Colonic mucosa (tissue), 4 donors: Measurements from ENCODE around the gene SULT4A1. TPM values are rescaled to one million over a fixed set of nuclear protein-coding genes. Genes with fewer than 3 reads are reported as not detected.

Experiments used
- DNase-seq: peaks from one replicate; pipeline ENCODE4 v3.0.0-alpha.2; 2020
- H3K27ac ChIP-seq: fragments of 200-600 bp; one replicate; pipeline ENCODE4 v1.8.0; 2021
- H3K27me3 ChIP-seq: fragments of 200-600 bp; one replicate; pipeline ENCODE4 v1.8.0; 2021
- H3K36me3 ChIP-seq: fragments of 200-600 bp; one replicate; pipeline ENCODE4 v1.8.0; 2021
- H3K4me1 ChIP-seq: fragments of 200-600 bp; one replicate; pipeline ENCODE4 v1.8.0; 2021; ENCODE audit warnings: mild to moderate bottlenecking
- H3K4me3 ChIP-seq: fragments of 200-600 bp; one replicate; pipeline ENCODE4 v1.8.0; 2021
- H3K9ac ChIP-seq, 2 donors: one replicate each; pipeline ENCODE4 v1.7.0; 2013; ENCODE audit warnings: control low read depth in 2 of 2, low read depth in 2 of 2, low read length in 2 of 2
- H3K9me3 ChIP-seq: fragments of 200-600 bp; one replicate; pipeline ENCODE4 v1.8.0; 2021
- intact Hi-C: fragments of 100-400 bp; cut with DNase I; formaldehyde crosslinking; loops from one replicate; pipeline ENCODE4 v1.14.1; 2022
- total RNA-seq, 2 donors: library from RNA; stranded (reverse); fragmentation: NEBNext Ultra II Directional in 1 of 2; extraction: Animal tissue kit (Norgen Biotek cat#: 25700) in 1 of 2; gene quantifications; one replicate each; pipeline ENCODE4 v1.2.1, GENCODE V29; 2021
- TF ChIP-seq, protein P1 (sequence below): fragments of 200-600 bp; IDR thresholded peaks from one replicate; pipeline ENCODE4 v1.8.0; 2022; ENCODE audit warnings: antibody characterized with exemption, mild to moderate bottlenecking
- donor health status: healthy.
- donor health status: DM: no; HTN: no; CAD: no.
- donor health status: DM: no; HTN: no; CAD: no.

The SULT4A1 gene
- total RNA-seq, 2 donors from 2014 or later: 0.10 to 0.82 TPM

DNA sequence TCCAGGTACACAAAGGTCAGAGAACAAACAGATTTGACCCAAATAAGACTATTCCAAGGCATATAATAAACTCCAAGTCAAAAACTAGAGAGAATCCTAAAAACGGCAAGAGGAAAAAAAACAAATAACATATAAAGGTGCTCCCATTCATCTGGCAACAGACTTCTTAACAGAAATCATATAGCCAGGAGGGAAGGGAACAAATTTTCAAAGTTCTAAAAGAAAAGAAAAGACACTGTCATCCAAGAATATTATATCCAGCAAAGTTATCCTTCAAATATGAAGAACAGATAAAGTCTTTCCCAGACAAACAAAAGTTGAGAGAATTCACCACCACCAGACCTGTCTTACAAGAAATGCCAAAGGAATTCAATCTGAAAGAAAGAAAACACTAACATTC, 61.3 kb downstream of the SULT4A1 start:
- Histone ChIP-seq H3K27me3 (no peaks in the 10 kb centered on the region), H3K27ac (no peak overlapping the region), H3K36me3 (no peaks in the 10 kb centered on the region), H3K9me3 (no peaks in the 10 kb centered on the region), H3K9ac (no peak overlapping the region), H3K4me1 (no peaks in the 10 kb centered on the region), H3K4me3 (no peak overlapping the region)
- intact Hi-C loops: no loop called here
- TF ChIP-seq, protein P1, sequence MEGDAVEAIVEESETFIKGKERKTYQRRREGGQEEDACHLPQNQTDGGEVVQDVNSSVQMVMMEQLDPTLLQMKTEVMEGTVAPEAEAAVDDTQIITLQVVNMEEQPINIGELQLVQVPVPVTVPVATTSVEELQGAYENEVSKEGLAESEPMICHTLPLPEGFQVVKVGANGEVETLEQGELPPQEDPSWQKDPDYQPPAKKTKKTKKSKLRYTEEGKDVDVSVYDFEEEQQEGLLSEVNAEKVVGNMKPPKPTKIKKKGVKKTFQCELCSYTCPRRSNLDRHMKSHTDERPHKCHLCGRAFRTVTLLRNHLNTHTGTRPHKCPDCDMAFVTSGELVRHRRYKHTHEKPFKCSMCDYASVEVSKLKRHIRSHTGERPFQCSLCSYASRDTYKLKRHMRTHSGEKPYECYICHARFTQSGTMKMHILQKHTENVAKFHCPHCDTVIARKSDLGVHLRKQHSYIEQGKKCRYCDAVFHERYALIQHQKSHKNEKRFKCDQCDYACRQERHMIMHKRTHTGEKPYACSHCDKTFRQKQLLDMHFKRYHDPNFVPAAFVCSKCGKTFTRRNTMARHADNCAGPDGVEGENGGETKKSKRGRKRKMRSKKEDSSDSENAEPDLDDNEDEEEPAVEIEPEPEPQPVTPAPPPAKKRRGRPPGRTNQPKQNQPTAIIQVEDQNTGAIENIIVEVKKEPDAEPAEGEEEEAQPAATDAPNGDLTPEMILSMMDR: no peak
- DNase-seq: no peak

- DNase-seq: no peak
- H3K4me1 ChIP-seq: no peaks in the 10 kb centered on the region
- no peaks in the 10 kb centered on the region for H3K27me3 ChIP-seq
- TF ChIP-seq, protein P1: no peak
- no peaks in the 10 kb centered on the region for H3K9me3 ChIP-seq
- no peak overlapping the region for H3K4me3 ChIP-seq
- H3K9ac ChIP-seq: no peak overlapping the region
- H3K36me3 ChIP-seq: no peaks in the 10 kb centered on the region
- intact Hi-C loops: no loop called here
- H3K27ac ChIP-seq: no peak overlapping the region
Measured at GRCh38 chr22:43798492-43798891, 63.8 kb downstream of the SULT4A1 start.

GRCh38 chr22:43796567-43796966, 65.7 kb downstream of the SULT4A1 start:
- TF ChIP-seq, protein P1: peak; percentile 25
- no peak overlapping the region for H3K9ac ChIP-seq
- DNase-seq: no peak
- H3K4me3 ChIP-seq: no peak overlapping the region
- H3K36me3 ChIP-seq: no peaks in the 10 kb centered on the region
- H3K9me3 ChIP-seq: no peaks in the 10 kb centered on the region
- H3K27me3 ChIP-seq: no peaks in the 10 kb centered on the region
- H3K27ac ChIP-seq: no peak overlapping the region
- intact Hi-C loops: no loop called here
- H3K4me1 ChIP-seq: no peaks in the 10 kb centered on the region

GRCh38 chr22:43795320-43795719, 67.0 kb downstream of the SULT4A1 start:
- H3K9ac ChIP-seq: no peak overlapping the region
- no peak overlapping the region for H3K4me3 ChIP-seq
- H3K4me1 ChIP-seq: no peaks in the 10 kb centered on the region
- intact Hi-C loops: no loop called here
- TF ChIP-seq, protein P1: no peak
- no peak for DNase-seq
- no peaks in the 10 kb centered on the region for H3K36me3 ChIP-seq
- H3K27me3 ChIP-seq: no peaks in the 10 kb centered on the region
- H3K27ac ChIP-seq: no peak overlapping the region
- H3K9me3 ChIP-seq: no peaks in the 10 kb centered on the region

DNA sequence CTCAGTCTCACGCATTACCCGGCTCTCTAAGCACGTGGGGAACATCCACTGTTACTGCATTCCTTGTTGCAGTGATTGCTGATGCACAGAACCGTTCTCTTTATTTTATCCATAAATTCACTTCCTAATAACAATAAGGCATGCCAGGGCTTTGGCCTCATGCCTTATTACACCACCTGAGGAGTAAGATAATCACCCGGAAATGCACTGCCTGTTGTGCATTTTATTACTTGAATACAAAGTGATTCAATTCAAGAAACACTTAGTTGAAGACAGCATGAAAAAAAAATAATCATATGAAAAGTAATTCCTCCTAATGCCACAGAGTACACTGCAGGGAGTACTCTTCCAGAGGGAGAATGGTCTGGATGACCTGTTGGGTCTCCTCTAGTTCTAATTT, 69.4 kb downstream of the SULT4A1 start:
- no peak overlapping the region for H3K9ac ChIP-seq
- intact Hi-C loops: no loop called here
- no peak overlapping the region for H3K27ac ChIP-seq
- H3K9me3 ChIP-seq: no peaks in the 10 kb centered on the region
- TF ChIP-seq, protein P1: no peak
- no peaks in the 10 kb centered on the region for H3K27me3 ChIP-seq
- H3K4me1 ChIP-seq: no peaks in the 10 kb centered on the region
- DNase-seq: no peak
- H3K36me3 ChIP-seq: no peaks in the 10 kb centered on the region
- no peak overlapping the region for H3K4me3 ChIP-seq

DNA sequence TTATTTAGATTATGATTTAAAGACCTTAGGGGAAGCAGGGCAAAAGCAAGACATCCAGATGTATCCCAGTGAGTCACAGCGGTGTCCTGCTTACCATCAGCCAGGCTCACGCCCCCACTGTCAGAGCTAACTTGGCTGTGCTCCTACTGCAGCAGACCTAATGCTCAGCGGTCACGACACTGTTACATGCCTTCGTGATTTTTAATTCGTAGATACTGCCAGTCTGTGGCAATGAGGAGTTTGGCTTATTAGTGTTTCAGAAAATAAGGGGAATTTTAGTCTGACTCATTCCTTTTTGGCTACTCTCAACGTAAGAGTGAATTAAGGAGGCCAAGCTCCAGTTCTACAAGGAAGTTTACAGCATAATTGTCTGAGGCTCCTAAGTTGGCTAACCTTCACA, 72.9 kb downstream of the SULT4A1 start:
- intact Hi-C loops: no loop called here
- DNase-seq: no peak
- no peaks in the 10 kb centered on the region for H3K27me3 ChIP-seq
- no peak overlapping the region for H3K27ac ChIP-seq
- TF ChIP-seq, protein P1: no peak
- H3K9ac ChIP-seq: no peak overlapping the region
- no peaks in the 10 kb centered on the region for H3K9me3 ChIP-seq
- H3K4me3 ChIP-seq: no peak overlapping the region
- H3K4me1 ChIP-seq: no peaks in the 10 kb centered on the region
- no peaks in the 10 kb centered on the region for H3K36me3 ChIP-seq
